Astrocyte of the cerebellum (primary cell): ENCODE measurements around the gene FAM131C.

Experiments used
- DNase-seq: peaks from one replicate; pipeline ENCODE4 v3.0.0-alpha.2; 2011; ENCODE audit warnings: low read depth
- H3K4me3 ChIP-seq: 2 replicates; pipeline ENCODE4 v1.5.1; 2011; ENCODE audit warnings: mild to moderate bottlenecking, low read depth, low read length, moderate library complexity
- CTCF ChIP-seq: IDR thresholded peaks from 2 replicates; pipeline ENCODE4 v1.5.1; 2012; ENCODE audit warnings: low read length, low read depth, moderate library complexity, mild to moderate bottlenecking; ENCODE audit errors: missing control alignments
- in situ Hi-C: cut with HindIII; loops from 2 replicates; pipeline ENCODE4 v1.10.0; 2017; ENCODE audit warnings: low sequenced_read_pairs

The FAM131C gene

GRCh38 chr1:16119504-16119903, 46.1 kb upstream of the FAM131C start:
- no peak for DNase-seq
- no peak overlapping the region for H3K4me3 ChIP-seq
- no peak for TF ChIP-seq CTCF
- in situ Hi-C loops, result no loop called here

- in situ Hi-C loops, result no loop called here
- DNase-seq, result no peak
- H3K4me3 ChIP-seq, result no peak overlapping the region
- no peak for TF ChIP-seq CTCF
Measured at GRCh38 chr1:16118706-16119105, 45.3 kb upstream of the FAM131C start.

GRCh38 chr1:16117936-16118335, 44.5 kb upstream of the FAM131C start:
- no peak overlapping the region for H3K4me3 ChIP-seq
- DNase-seq, result no peak
- TF ChIP-seq CTCF, result no peak
- in situ Hi-C loops, result no loop called here

- no peak for DNase-seq
- in situ Hi-C loops, result no loop called here
- no peak overlapping the region for H3K4me3 ChIP-seq
- TF ChIP-seq CTCF, result no peak
Measured at GRCh38 chr1:16117369-16117768, 43.9 kb upstream of the FAM131C start.

- in situ Hi-C loops, result no loop called here
- no peak for DNase-seq
- TF ChIP-seq CTCF, result no peak
- no peak overlapping the region for H3K4me3 ChIP-seq
Measured at GRCh38 chr1:16116625-16117024, 43.2 kb upstream of the FAM131C start.

GRCh38 chr1:16116002-16116401, 42.6 kb upstream of the FAM131C start:
- DNase-seq, result no peak
- in situ Hi-C loops, result no loop called here
- H3K4me3 ChIP-seq, result no peak overlapping the region
- no peak for TF ChIP-seq CTCF

GRCh38 chr1:16115468-16115983, 42.1 kb upstream of the FAM131C start:
- DNase-seq, result no peak
- H3K4me3 ChIP-seq, result no peak overlapping the region
- no peak for TF ChIP-seq CTCF
- in situ Hi-C loops, result no loop called here
